ENCODE measurements around the gene DMRT2.

DNA sequence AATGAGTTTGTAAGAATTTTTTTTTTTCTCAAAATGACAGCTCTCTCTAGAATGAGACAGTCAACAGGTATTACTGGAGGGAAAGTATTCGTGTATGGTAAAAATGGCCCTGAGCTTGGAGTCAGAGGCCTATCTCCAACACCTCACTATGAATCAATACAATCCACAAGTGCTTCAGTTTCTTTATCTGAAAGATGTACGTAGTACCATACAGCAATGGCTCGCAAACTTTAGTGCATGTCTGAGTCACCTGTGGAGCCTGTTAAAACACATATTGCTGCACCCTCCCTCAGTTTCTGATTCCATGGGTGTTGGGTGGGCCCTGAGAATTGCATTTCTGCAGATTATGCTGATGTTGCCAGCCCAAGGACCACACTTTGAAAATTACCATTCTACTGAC is 44.6 kb downstream of the DMRT2 start:
- TF ChIP-seq, protein P1, sequence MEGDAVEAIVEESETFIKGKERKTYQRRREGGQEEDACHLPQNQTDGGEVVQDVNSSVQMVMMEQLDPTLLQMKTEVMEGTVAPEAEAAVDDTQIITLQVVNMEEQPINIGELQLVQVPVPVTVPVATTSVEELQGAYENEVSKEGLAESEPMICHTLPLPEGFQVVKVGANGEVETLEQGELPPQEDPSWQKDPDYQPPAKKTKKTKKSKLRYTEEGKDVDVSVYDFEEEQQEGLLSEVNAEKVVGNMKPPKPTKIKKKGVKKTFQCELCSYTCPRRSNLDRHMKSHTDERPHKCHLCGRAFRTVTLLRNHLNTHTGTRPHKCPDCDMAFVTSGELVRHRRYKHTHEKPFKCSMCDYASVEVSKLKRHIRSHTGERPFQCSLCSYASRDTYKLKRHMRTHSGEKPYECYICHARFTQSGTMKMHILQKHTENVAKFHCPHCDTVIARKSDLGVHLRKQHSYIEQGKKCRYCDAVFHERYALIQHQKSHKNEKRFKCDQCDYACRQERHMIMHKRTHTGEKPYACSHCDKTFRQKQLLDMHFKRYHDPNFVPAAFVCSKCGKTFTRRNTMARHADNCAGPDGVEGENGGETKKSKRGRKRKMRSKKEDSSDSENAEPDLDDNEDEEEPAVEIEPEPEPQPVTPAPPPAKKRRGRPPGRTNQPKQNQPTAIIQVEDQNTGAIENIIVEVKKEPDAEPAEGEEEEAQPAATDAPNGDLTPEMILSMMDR (conservative IDR thresholded peaks at IDR 0.05): no peak
- TF ChIP-seq EZH2 (IDR thresholded peaks at IDR 0.05; ENCODE audit: low read depth): no peak
